Measurements from ENCODE around the gene KRT78. TPM values are rescaled to one million over a fixed set of nuclear protein-coding genes. Genes with fewer than 3 reads are reported as not detected.
A peak's percentile ranks its signal among the peaks of the same experiment; 100 is the strongest.

Gene KRT78
- total RNA-seq, 2 experiments from 2014 or later = not detected

DNA sequence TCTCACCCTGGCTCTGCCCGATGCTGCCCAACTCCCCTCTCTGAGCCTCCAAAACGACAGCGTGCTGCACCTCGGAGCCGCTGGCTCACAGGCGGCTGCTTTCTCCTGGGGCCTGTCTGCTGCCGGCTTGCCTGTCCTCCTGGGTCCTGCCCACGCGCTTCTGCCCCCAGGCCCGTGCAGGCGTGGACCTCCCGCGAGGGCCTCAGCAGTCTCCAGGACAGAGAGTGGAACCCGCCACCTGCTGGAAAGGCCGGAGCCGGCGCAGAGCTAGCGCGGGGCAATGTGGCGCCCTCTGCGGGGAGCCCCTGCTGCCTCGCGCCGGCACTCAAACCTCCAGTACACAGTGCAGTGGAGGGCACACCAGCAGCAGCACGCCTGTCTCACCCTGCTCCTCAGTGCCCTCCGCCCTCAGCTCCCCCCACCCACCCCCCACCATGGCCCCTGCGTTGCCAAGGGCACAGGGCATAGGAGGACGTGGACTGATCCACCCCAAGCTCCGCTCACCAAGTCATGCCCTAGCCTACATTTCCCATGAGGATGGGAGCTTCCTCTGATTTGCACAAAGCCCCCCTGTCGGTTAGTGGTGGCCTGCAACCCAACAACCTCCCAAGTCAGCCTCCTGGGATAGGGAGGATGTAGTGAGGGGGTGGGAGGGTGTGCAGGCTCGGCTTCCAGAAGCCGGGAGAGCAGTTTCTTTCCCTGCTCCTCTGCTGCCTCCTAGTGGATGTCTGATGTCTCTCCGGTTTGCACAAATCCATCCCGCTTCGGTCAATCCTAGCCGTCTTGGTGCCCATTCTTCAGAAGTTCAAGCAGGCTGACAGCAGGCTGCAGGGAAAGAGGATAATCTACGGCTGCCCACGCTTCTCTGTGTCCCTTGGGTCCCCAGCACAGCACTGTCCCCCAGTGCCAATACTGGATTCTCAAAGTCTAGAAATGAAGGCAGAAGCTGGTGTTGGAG lies 30.9 kb upstream of the KRT78 start:
- Mint-ChIP-seq H3K27me3 (ENCODE audit: low read depth) (peaks cover 11% of the 10 kb centered on the region), H3K9me3 (ENCODE audit: insufficient read depth) (no peaks in the 10 kb centered on the region), H3K4me1 (ENCODE audit: low read depth) (peaks cover 13% of the 10 kb centered on the region), H3K27ac (no peak overlapping the region), H3K4me3 (peak overlapping the region; percentile 49), H3K36me3 (ENCODE audit: low read depth) (no peaks in the 10 kb centered on the region)
- CTCF ChIA-PET = interaction anchor here (0.5 to 21.6 kb wide), 87 partner anchors 9 to 726 kb away, joined by 3 to 736 read pairs (median 4); partner anchors contain the start of genes EIF4B, KRT1, KRT74 and KRT8
- DNase-seq (peak; percentile 84), ATAC-seq (peak; percentile 97)
- POLR2A ChIA-PET = interaction anchor here (0.7 to 1.5 kb wide), 2 partner anchors 101 to 500 kb away, joined by 3 to 6 read pairs; no protein-coding TSS in a partner anchor

DNA sequence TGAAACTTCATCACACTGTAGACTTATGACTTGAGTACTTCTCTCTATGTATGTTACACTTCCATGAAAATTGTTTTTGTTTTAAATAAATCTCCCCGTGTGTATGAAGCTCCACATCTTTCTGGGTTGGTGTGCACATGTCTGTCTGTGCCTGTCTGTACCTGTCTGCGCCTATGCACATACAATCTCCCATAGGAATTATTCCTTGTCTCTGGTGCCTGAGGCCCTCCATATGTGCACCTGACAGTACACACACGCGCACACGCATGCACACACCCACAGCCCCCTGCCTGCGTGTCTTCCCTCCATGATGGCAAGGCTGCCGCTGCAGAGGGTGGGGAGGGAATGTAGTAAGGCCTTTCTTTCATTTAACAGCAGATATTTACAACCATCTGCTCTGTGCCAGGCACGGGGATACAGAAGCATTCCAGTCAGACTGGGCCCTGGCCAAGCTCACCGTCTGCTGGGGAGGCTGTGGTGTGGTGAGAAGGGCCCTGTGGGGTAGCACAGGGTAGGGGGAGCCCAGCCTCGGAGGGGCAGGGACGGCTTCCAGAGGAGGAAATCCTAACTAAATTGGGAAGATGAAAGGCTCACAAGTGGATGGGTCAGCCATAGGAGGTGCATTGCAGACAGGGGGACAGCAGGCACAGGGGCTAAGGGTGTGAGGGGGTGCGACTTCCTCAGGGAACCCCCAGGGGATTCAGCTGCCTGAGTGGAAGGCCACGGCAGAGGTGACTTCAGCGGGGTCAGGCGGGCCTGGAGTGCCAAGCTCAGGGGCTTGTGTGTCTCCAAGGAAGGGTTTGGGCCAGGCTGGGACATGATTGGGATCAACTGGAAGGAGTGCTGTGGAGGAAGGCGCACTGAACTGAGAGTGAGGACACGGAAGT lies 30.0 kb upstream of the KRT78 start:
- CTCF ChIA-PET = interaction anchor here (0.7 to 21.6 kb wide), 42 partner anchors 8 to 721 kb away, joined by 3 to 736 read pairs (median 5); partner anchors contain the start of genes EIF4B, KRT1, KRT74 and KRT8
- no peak overlapping the region for H3K27ac Mint-ChIP-seq
- no peaks in the 10 kb centered on the region for H3K9me3 Mint-ChIP-seq (ENCODE audit: insufficient read depth)
- no peak for ATAC-seq
- POLR2A ChIA-PET = interaction anchor here (0.6 kb wide), 1 partner anchor 434 kb away, joined by 3 read pairs; no protein-coding TSS in a partner anchor
- H3K4me1 Mint-ChIP-seq (ENCODE audit: low read depth) = peaks cover 20% of the 10 kb centered on the region
- no peak overlapping the region for H3K4me3 Mint-ChIP-seq
- no peak for DNase-seq
- no peaks in the 10 kb centered on the region for H3K36me3 Mint-ChIP-seq (ENCODE audit: low read depth)
- H3K27me3 Mint-ChIP-seq (ENCODE audit: low read depth) = peaks cover 11% of the 10 kb centered on the region

DNA sequence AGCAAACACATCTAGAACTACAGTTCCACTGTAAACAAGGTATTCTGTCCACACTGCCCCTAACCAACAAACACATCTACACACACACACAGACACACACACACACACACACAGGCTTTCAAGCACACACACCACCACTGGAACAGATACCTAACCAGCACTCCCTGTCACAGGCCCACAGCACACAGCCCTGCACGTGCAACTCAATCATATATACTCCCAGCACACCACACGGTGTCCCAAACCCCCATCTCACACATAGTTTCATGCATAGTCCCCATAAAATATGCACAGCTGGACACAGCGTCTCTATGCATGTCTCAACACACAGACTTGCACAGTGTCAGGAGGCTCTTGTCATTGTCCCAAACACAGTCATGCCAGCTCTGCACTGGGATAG lies 28.4 kb upstream of the KRT78 start:
- no peak for DNase-seq
- H3K36me3 Mint-ChIP-seq (ENCODE audit: low read depth) = no peaks in the 10 kb centered on the region
- ChIA-PET POLR2A (no interaction called here), CTCF (interaction anchor here (0.8 to 21.6 kb wide), 5 partner anchors 8 to 598 kb away, joined by 3 to 736 read pairs (median 34); partner anchors contain the start of gene KRT74)
- peaks cover 16% of the 10 kb centered on the region for H3K27me3 Mint-ChIP-seq (ENCODE audit: low read depth)
- peaks cover 27% of the 10 kb centered on the region for H3K4me1 Mint-ChIP-seq (ENCODE audit: low read depth)
- H3K9me3 Mint-ChIP-seq (ENCODE audit: insufficient read depth) = no peaks in the 10 kb centered on the region
- ATAC-seq = no peak
- H3K27ac Mint-ChIP-seq = no peak overlapping the region
- H3K4me3 Mint-ChIP-seq = no peak overlapping the region

GRCh38 chr12:52876372-52876771 lies 27.6 kb upstream of the KRT78 start:
- Mint-ChIP-seq H3K36me3 (ENCODE audit: low read depth) (no peaks in the 10 kb centered on the region), H3K4me1 (ENCODE audit: low read depth) (peaks cover 27% of the 10 kb centered on the region), H3K9me3 (ENCODE audit: insufficient read depth) (no peaks in the 10 kb centered on the region), H3K4me3 (no peak overlapping the region), H3K27ac (no peak overlapping the region), H3K27me3 (ENCODE audit: low read depth) (peaks cover 15% of the 10 kb centered on the region)
- ATAC-seq = no peak
- DNase-seq = no peak
- POLR2A ChIA-PET = no interaction called here
- CTCF ChIA-PET = interaction anchor here (0.8 to 21.6 kb wide), 4 partner anchors 9 to 504 kb away, joined by 3 to 736 read pairs (median 20); partner anchors contain the start of gene KRT74

DNA sequence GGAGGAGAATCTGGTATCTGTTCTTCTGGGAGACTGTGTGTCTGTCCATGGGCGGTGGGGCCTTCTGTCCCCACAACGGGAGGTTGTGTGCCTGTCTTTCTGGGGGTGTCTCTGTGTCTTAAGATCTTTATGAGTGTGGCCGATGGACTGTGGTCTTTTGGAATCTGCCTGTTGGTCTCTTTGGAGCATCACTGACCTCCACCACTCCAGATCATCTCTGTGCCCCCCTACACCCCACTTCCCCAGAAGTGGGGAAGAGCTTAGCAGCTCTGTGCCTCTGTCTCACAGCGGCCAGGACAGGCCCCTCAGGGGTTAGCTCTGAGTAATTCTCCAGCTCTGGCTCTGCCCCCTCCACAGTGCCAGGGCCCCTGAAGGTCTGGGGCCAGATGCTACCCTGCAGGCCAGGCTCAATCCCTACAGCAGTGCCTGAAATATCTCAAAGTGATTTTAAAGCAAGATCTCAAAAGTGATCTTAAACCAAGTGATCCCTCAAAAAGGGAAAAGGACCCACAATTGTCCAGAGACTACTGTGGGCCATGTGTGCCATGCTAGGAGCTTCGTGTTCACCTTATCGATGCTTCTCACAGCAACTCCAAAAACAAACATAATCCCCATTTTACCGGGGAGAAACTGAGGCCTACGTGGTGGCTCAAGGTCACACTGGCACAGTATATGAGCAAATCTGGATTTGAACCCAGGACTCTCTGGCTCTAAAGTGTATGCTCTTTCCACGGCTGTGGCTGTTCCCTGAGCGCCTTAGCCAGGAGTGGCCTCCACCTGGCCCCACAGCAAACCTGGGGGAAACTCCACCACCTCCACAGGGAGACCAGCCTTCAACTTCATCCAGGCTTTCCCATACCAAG lies 26.0 kb upstream of the KRT78 start:
- peak overlapping the region; percentile 69 for H3K4me3 Mint-ChIP-seq
- peaks cover 27% of the 10 kb centered on the region for H3K4me1 Mint-ChIP-seq (ENCODE audit: low read depth)
- ATAC-seq (no peak), DNase-seq (no peak)
- H3K9me3 Mint-ChIP-seq (ENCODE audit: insufficient read depth) = no peaks in the 10 kb centered on the region
- H3K36me3 Mint-ChIP-seq (ENCODE audit: low read depth) = no peaks in the 10 kb centered on the region
- H3K27ac Mint-ChIP-seq = peak overlapping the region; percentile 79
- ChIA-PET POLR2A (interaction anchor here (0.6 to 1.4 kb wide), 2 partner anchors 224 to 289 kb away, joined by 3 read pairs; no protein-coding TSS in a partner anchor), CTCF (interaction anchor here (1.4 to 21.6 kb wide), 7 partner anchors 10 to 717 kb away, joined by 3 to 736 read pairs (median 10); partner anchors contain the start of gene KRT74)
- peaks cover 9% of the 10 kb centered on the region for H3K27me3 Mint-ChIP-seq (ENCODE audit: low read depth)

DNA sequence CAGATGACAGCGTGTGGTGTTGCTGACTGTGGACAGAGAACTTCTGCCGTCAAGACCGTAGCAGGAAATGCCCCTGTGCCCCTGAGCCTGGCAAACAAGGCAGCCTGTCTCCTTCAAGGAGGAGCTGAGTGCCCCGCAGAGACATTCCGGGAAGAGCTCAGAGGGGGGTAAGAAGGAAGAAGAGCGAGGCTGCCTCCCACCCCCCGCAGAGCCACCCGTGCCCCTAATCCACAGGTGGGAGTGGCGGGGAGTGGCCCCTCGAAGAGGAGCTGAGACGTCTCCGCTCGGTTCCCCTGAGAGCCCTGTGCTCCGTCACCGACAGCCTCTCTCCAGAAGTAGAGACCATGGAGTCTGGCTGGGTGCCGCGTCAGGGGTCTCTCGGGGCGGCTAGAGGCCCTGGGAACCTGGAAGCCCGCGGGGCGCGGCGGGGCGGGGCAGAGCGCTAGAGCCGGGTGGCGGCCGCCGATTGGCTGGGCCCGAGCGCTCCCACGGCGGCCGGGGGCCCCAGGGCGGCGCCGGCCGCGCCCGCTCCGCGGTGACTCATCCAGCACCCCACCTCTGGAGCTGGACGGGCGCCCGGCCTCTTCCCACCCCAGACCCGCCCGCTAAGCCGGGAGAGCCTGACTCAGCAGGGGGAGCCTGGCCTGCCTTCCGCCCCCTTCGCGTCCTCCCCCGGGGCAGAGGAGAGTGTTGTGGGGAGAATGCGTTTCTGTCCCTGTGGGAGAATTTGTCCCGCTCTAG lies 25.2 kb upstream of the KRT78 start:
- peak overlapping the region; percentile 79 for H3K27ac Mint-ChIP-seq
- DNase-seq (peak; percentile 61), ATAC-seq (peak; percentile 88)
- H3K27me3 Mint-ChIP-seq (ENCODE audit: low read depth) = peaks cover 9% of the 10 kb centered on the region
- H3K4me3 Mint-ChIP-seq = peak overlapping the region; percentile 69
- H3K9me3 Mint-ChIP-seq (ENCODE audit: insufficient read depth) = no peaks in the 10 kb centered on the region
- POLR2A ChIA-PET = interaction anchor here (0.6 to 1.4 kb wide), 2 partner anchors 225 to 288 kb away, joined by 3 read pairs; no protein-coding TSS in a partner anchor
- no peaks in the 10 kb centered on the region for H3K36me3 Mint-ChIP-seq (ENCODE audit: low read depth)
- peaks cover 23% of the 10 kb centered on the region for H3K4me1 Mint-ChIP-seq (ENCODE audit: low read depth)
- CTCF ChIA-PET = interaction anchor here (0.6 to 21.6 kb wide), 13 partner anchors 11 to 717 kb away, joined by 3 to 736 read pairs (median 4); partner anchors contain the start of genes KRT74 and KRT79

- ChIA-PET POLR2A (interaction anchor here (0.6 to 1.4 kb wide), 2 partner anchors 288 to 502 kb away, joined by 3 to 4 read pairs; no protein-coding TSS in a partner anchor), CTCF (interaction anchor here (0.6 to 21.6 kb wide), 14 partner anchors 12 to 716 kb away, joined by 3 to 736 read pairs (median 4); partner anchors contain the start of genes KRT74 and KRT79)
- Mint-ChIP-seq H3K4me3 (peak overlapping the region; percentile 60), H3K27ac (peak overlapping the region; percentile 77), H3K4me1 (ENCODE audit: low read depth) (peaks cover 23% of the 10 kb centered on the region), H3K36me3 (ENCODE audit: low read depth) (no peaks in the 10 kb centered on the region), H3K9me3 (ENCODE audit: insufficient read depth) (no peaks in the 10 kb centered on the region), H3K27me3 (ENCODE audit: low read depth) (peaks cover 9% of the 10 kb centered on the region)
- ATAC-seq (no peak), DNase-seq (no peak)
These were observed 24.7 kb upstream of the KRT78 start for GRCh38 chr12:52873513-52873831.

DNA sequence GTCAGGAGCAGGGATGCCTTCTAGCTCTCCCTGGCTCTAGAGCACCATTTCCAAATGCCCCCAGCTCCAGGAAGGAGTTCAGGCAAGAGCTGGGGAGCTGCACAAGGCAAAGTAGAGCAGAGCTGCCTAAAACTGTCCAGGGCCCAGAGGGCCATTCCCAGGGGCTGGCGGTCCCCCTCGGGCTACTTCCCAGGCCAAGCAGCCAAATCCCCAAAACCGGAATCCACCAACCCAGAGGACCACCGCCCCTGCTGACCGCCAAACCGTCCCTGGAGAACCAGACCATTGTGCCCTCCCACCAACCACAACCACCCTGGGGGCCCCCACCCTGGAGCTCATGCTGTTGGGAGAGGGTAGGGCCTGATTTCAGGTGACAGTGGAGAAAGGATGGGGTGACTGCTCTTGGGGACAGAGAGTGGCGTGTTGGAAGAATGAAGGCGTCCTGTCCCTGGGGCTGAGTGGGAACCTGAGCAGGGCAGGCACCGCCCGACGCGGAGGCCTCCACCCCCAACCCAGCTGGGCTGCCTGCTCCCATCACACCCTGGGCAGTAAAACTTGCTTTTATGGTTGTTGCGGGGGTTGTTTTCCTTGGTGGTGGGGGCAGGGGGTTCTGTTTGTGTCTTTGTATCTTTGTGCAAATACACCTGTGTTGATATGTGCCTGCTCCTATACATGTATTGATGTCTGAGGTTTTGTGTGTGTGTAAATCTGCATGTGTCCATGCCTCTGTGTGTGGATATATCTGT lies 24.0 kb upstream of the KRT78 start:
- ChIA-PET CTCF (interaction anchor here (0.9 to 21.6 kb wide), 10 partner anchors 12 to 500 kb away, joined by 3 to 736 read pairs (median 4); partner anchors contain the start of genes KRT74 and KRT79), POLR2A (interaction anchor here (0.6 kb wide), 1 partner anchor 502 kb away, joined by 4 read pairs; no protein-coding TSS in a partner anchor)
- no peak for ATAC-seq
- H3K9me3 Mint-ChIP-seq (ENCODE audit: insufficient read depth) = no peaks in the 10 kb centered on the region
- DNase-seq = no peak
- H3K27ac Mint-ChIP-seq = no peak overlapping the region
- no peak overlapping the region for H3K4me3 Mint-ChIP-seq
- peaks cover 9% of the 10 kb centered on the region for H3K27me3 Mint-ChIP-seq (ENCODE audit: low read depth)
- H3K36me3 Mint-ChIP-seq (ENCODE audit: low read depth) = no peaks in the 10 kb centered on the region
- H3K4me1 Mint-ChIP-seq (ENCODE audit: low read depth) = peaks cover 26% of the 10 kb centered on the region

DNA sequence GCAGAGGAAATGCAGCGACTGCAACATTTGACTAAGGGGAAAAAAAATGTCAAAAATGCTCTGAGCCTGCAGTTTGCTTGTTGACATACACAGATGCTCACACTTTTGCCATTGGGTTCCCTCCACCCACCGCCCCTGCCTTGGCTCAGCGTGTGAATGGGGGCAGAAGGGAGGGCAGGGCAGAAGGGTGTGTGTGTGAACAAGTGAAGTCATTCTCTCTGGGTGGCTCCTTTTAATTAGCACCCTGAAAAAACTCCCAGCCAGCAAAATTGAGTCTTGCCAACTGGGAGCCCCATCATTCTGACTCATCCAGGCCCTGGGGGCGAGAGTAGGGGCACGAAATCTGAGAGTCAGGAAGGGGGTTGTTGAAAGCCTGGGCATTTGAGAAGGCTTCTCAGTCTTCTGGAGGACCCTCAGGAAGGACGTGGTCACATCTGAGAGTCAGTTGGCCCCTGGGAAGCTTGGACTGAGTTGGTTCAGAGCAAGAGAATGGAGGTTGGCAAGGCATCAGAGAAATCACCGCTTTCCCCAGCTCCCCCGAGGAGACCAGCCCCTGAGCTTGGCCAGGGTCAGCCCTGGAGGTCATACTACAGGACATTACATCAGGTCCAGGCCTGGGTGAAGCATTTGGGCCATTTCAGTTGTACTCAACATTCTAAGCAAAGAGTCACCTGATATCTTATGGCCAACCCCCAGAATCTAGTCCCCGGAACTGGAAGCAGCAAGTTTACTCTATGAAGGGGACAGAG lies 22.7 kb upstream of the KRT78 start:
- peaks cover 9% of the 10 kb centered on the region for H3K27me3 Mint-ChIP-seq (ENCODE audit: low read depth)
- ATAC-seq (no peak), DNase-seq (no peak)
- CTCF ChIA-PET = interaction anchor here (0.7 to 21.6 kb wide), 22 partner anchors 9 to 714 kb away, joined by 3 to 736 read pairs (median 4); partner anchors contain the start of genes EIF4B, KRT1 and KRT74
- H3K9me3 Mint-ChIP-seq (ENCODE audit: insufficient read depth) = no peaks in the 10 kb centered on the region
- no peaks in the 10 kb centered on the region for H3K36me3 Mint-ChIP-seq (ENCODE audit: low read depth)
- H3K4me3 Mint-ChIP-seq = no peak overlapping the region
- peaks cover 36% of the 10 kb centered on the region for H3K4me1 Mint-ChIP-seq (ENCODE audit: low read depth)
- no peak overlapping the region for H3K27ac Mint-ChIP-seq
- POLR2A ChIA-PET = no interaction called here

Data from activated CD8-positive, alpha-beta T cell treated with anti-CD3 and anti-CD28 coated beads, Interleukin-2, amount 10 ng/mL, durations not matched to agents 7 days and 5 days (primary cell).